T follicular helper cell (primary cell): ENCODE measurements around the gene POU3F3.

Experiments
- DNase-seq: peaks from one replicate; pipeline ENCODE4 v3.0.0-alpha.2; 2020; ENCODE audit warnings: low read depth

POU3F3 gene

GRCh38 chr2:104860451-104860790, 6.5 kb downstream of the POU3F3 start:
- no peak for DNase-seq

- DNase-seq: no peak
Measured at GRCh38 chr2:104861351-104862057, 7.6 kb downstream of the POU3F3 start.

GRCh38 chr2:104862058-104862941, 8.4 kb downstream of the POU3F3 start:
- DNase-seq: no peak

GRCh38 chr2:104863146-104863467, 9.2 kb downstream of the POU3F3 start:
- no peak for DNase-seq

- no peak for DNase-seq
Measured at GRCh38 chr2:104863468-104864279, 9.8 kb downstream of the POU3F3 start.

DNA sequence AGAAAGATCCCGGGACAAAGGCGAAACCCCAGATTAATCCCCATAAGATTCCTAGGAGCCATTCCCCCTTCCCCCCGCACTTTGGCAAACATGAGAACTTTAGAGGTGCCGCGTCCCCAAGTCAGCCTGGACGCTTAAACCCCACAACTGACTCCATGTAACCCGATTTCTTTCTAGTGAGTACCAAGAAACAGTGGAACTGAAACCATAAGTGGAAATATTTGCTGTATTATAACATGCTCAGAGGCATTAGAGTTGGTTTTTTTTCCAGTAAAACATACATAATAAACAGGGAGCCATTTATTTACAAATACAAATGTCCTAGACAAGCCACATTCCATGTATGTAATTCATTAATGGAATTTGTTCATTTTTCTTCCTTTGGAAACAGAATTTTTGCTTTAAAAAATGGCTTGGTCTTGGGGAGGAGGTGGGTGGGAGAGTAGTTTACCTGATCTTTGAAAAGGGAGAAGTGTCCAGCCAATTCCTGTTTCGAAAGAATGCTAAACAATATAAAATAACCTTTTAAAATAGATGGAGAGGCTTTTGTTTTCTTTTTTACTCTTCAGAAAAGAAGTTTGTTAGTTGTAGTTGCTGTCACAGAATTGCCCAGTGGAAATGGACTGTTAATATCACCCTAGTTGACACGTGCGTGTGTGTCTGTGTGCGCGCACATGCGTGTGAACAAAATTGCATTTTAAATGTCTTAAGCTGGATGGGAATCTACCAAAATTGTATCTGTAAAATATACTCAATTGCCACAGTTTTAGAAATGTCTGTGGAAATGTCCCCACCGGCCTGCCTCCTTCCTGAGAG, 10.6 kb downstream of the POU3F3 start:
- no peak for DNase-seq

GRCh38 chr2:104865096-104865470, 11.2 kb downstream of the POU3F3 start:
- DNase-seq: no peak

GRCh38 chr2:104866122-104866864, 12.4 kb downstream of the POU3F3 start:
- no peak for DNase-seq

DNA sequence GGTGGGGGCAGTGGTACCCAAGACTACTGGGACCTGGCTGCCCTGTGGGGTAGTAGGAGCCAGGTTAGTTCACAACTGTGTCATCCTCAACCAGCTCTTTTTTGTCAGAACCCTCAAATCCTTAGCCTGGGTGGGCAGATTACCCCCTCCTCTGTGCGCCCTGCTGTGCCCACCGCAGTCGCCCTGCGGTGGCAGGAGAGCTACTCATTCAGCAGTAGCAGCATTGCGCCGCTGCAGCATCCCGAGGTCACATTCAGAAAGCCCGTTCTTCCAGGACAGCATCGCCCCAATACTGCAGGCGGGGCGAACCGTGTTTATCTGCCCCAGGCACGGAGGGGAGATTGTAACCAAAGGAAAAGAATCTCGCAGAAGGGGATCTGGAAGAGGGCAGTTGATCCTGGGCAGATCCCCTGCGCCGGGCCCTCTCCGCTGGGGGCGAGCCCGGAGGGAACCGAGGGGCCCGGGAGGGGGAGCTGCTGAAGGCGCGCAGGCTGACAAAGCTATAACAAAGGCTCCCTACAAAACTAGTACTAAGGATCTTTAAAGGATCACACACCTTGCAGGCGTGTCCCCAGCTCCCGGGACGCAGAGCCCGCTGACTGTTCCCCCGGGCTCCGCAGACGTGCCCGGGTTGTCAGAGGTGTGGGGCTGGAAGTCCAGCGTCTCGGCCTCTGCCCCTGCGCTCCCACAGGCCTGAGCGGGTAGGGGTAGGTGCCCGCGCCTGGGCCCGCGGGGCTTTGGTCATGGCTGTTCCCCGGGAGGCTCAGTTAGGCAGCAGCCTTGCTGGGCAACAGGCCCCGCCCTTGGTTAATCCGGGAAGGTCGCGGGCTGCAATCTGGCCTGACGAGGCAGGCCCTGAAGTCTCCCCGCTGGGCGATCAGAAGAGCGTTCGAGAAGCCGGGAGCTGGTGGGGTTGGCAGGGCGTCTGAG, 13.2 kb downstream of the POU3F3 start:
- no peak for DNase-seq

DNA sequence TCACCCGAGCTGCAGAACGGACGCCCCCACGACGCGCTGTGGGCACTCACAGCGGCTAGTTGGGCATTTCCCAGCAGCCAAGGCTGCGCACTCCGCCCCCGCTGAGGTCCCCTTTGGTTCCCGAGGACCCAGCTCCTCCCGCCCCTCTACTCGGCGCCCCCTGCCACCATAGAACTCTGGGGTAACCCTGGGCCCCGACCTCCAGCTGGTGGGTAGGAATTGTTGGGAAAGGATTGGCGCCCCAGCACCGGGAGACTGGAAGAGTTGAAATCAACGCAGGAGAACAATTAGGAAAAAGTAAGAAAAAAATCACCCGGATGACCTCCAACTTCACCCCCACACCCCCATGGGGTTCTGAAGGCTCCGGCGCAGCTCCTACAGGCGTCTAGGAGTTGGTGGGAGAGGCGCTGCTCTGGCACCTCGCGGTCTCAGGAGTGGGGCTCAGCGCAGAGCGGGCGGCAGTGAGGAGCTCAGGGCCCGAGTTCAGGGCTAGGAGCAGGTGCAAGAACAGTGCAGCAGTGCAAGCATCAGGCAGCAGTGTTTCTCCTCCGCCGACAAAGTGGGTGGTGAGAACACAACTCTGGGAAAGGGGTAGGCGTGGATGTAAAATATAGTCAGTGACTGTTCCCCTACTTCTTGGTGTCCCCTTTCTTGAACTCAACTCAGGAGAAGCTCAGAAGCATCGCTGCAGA, 14.0 kb downstream of the POU3F3 start:
- no peak for DNase-seq

DNA sequence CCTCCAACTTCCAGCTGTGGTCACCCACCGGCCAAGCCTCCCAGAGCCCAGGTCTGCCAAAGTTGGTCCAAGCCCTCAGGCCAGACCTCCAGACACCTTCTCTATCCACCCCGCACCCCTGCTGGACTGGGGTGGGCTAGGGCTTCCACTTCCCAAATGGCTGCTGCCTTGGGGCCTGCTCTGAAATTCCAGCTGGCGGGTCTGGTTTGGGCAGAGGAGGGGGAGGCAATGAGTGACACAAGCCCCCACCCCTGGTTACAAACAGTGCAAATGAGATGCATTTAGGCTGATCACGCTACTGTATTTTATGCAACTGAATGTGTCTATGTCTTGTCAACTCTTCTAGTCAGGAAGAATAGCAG, 14.6 kb downstream of the POU3F3 start:
- no peak for DNase-seq

GRCh38 chr2:104870100-104870975, 16.4 kb downstream of the POU3F3 start:
- DNase-seq: no peak

DNA sequence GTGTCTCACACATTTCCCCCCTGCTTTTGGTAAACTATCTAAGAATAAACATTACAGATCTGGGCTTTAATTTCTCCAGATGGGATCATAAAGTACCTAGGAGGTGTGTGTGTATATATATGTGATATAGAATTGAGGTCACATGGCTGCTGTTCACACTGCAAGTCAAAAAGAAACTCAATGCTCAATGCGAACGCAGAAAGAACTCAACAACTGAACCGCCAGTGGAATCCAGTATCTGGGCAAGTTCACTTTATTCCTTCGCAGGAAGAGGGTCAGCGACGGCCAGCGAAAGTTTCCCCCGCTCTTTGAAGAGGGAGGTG, 17.7 kb downstream of the POU3F3 start:
- DNase-seq: no peak

DNA sequence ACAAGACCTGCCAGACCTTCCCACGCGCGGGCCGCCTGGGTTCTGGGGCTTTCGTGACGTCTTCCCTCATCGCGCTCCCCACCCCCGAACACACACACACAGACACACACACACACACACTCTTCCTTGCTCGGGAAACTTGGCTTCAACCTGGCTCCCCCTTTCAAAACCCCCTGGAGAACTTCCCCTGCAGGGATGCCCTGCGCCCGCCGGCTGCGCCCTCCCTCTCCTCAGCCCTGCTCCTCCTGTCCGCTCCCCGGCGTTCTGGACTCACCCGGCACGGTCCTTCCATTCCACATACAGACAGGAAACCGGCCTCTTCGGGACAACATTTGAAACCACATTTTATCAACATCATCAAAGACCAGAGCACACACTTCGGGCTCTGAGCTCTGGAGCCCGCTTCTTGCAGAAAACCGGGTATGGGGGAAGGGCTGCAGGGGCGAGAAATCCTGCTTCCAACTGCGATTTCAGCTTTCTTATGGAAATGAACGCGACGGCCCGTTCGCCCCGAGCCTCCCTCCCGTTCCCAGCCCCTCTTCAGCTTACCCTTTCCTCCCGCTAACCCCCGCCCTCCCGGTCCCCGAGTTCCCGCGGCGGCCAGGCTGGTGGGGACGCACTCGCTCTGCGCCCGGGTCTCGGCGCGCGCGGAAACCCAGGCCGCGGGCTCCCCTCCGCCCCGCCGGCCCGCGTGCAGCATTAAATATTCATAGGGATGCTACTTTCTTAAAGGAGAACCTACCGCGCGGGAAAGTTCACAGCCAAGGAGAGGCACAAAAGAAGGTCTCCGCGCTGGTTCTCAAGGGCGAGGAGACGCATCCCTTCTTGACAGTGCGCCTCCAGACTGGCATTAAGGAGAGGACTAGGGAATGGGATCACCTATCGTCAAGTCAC, 18.3 kb downstream of the POU3F3 start:
- DNase-seq: no peak

DNA sequence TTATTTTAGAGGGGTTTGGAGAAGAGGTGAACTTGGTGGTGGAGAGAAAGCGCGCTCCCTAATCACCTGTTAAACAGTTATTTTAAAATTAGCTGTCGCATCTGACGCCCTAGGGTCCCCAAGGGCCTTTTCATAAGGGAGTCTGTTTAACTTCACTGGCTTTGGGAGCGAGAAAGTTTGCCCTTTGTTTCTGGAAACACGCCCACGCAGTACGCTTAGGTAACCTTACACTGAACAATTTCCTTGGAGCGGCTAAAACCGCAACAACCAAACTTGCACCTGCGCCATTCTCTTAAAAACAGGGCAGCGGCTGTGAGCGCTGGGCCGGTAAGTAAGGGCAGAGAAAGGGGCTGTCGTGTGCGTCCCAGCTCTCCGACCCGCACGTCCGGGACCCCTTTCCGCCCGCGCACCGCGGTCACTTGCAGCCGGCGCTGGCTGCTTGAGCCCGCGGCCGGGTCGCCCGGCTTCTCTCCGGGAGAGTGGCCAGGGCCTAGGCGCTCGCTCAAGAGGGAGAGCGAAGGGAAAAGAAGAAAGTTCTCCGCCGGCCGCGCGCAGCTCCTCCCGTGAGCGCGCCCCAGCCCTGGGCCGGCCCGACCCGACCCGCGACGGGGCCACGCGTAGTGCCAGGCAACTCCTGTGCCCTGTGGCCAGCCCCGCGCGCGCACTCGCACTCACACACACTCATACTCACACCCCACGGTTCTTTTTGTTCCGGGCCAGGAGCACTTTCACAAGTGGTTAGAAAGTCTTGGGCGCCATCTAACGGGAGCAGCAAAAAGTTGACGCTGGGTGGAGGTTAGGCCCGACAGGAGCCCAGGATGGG, 19.2 kb downstream of the POU3F3 start:
- no peak for DNase-seq

GRCh38 chr2:104873689-104874054, 19.8 kb downstream of the POU3F3 start:
- DNase-seq: no peak

DNA sequence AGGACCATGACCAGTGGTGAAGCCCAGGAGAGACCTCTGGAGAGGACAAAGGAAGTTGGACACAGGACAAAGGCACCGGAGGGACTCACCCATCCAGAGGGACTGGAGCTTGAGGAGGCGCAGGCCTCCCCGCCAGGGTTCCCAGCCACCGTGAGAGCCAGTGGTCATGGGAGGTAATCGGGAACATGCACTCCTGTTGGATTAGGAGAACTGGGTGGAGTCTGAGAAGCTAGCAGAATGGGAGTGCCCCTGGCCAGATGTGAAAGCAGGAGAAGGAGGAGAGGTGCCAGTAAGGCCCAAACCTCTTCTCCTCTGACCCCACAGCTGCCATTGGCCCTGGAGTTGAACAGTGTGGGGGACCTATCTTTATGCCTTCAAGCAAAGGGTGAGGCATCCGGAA, 20.3 kb downstream of the POU3F3 start:
- no peak for DNase-seq
